ENCODE data around the gene DCUN1D2.
"Not testable (repeated sequence)": the region's sequence is repeated elsewhere in the genome, so short reads cannot be mapped to it uniquely, and the experiment has no call there.

DCUN1D2 gene

DNA sequence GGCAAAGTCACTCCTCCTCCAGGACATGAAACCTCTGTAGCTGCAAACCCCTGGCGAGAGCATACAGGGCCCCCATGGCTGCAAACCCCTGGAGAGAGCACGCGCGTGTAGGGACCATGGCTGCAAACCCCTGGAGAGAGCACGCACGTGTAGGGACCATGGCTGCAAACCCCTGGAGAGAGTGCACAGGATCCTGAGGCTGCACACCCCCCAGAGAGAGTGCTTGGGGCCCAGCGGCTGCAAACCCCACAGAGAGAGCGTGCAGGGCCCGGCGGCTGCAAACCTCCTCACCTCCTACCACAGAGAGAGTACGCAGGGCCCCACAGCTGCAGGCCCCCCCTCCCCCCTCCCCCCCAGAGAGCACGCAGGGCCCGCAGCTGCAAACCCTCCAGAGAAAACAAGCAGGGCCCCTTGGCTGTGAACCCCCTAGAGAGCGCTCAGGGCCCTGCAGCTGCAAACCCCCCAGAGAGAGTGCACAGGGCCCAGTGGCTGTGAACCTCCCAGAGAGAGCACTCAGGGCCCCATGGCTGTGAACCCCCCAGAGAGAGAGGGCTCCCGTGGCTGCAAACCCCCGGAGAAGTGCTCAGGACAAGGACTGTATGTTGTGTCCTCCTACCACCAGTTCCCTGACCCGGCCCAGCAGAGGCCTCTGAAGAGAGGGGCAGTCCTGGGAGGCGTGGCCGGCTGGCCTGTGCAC lies 44.6 kb downstream of the DCUN1D2 start:
- no peak for DNase-seq (ENCODE audit: low spot score)

DNA sequence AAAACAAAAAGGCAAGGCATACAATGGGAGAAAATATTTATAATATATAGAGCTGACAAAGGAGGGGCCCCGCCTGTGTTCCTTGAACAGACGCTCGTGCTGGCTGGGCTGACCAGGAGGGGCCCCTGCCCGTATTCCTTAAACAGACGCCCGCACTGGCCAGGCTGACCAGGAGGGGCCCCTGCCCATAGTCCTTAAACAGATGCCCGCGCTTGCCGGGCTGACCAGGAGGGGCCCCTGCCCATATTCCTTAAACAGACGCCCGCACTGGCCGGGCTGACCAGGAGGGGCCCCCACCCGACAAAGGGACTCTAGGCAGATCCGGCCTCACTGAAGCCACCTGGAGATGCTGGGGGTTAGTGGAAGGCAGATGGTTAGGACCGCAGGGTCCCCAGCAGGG lies 46.5 kb downstream of the DCUN1D2 start:
- no peak for DNase-seq (ENCODE audit: low spot score)

DNA sequence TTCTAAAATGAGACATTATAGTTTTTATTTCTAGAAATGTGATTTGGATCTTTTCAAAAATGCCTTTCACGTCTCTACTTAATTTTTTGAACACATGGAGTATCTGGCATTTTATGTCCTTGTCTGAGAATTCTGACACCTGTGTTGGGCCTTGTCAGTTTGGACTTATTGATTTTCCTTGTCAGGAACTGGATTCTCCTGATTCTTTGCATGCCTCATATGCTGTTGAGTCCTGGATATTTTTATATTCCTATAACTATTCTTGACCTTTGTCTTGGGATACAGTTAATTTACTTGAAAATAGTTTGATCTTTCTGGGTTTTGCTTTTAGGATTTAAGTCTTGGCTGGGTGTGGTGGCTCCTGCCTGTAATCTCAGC lies 47.5 kb downstream of the DCUN1D2 start:
- no peak for DNase-seq (ENCODE audit: low spot score)

DNA sequence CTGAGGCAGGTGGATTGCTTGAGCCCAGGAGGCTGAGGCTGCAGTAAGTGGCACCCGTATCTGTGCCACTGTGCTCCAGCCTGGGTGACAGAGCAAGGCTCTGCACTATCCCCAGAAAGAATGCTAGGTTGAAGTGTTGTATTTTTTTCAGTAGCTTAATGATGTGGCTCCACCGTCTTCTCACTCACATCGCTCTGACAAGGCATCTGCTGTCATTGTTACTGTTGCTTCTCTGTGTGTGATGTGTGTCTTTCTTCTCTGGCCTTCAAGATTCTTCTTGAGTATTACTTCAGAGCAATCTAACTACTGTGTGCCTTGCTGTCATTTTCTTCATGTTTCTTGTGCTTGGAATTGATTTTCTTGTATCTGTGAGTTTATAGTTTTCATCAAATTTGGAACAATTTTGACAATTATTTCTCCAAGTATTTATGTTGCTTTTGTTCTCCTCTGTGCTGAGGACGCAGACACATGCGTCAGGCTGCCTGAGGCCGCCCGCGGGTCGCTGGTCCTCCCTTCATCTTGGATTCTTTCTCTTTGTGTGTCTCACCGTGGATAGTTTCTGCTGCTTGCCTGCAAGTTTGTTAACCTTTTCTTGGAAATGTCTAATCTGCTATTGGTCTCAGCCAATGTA lies 48.0 kb downstream of the DCUN1D2 start:
- no peak for DNase-seq (ENCODE audit: low spot score)

DNA sequence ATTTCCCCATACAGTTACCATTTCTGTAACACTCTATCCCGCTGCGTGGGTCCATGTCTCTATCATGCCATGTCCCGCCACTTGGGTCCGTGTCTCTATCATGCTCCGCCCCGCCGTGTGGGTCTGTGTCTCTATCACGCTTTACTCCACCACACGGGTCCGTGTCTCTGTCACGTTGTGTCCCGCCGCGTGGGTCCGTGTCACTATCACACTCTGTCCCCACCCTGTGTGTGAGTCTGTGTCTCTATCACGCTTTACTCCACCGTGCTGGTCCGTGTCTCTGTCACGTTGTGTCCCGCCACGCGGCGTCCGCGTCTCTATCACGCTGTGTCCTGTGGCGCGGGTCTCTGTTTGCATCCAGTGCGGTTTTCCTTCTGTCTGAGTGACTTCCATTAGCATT lies 48.9 kb downstream of the DCUN1D2 start:
- no peak for DNase-seq (ENCODE audit: low spot score)

DNA sequence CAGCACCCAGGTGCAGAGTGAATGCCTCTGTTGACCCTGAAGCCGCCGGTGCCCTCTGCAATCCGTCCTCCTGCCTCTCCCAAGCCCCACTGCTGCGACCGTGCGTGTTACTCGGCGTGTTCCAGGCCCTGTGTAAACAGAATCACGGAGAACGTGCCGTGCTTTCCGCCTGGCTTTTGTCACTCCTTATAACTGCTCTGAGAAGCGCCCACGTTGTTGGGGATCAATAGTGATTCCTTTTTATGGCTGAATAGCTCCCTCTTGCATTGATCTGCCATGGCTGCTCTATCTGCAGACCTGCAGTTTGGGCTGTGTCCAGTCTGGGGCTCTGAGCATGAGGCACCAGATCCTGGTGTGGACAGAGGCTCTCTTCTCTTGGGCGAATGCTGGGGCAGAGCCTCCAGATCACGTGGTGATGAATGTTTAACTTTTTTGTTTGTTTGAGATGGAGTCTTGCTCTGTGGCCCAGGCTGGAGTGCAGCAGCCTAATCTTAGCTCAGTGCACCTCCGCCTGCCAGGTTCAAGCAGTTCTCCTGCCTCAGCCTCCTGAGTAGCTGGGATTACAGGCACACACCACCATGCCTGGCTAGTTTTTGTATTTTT lies 53.0 kb downstream of the DCUN1D2 start:
- no peak for DNase-seq (ENCODE audit: low spot score)

DNA sequence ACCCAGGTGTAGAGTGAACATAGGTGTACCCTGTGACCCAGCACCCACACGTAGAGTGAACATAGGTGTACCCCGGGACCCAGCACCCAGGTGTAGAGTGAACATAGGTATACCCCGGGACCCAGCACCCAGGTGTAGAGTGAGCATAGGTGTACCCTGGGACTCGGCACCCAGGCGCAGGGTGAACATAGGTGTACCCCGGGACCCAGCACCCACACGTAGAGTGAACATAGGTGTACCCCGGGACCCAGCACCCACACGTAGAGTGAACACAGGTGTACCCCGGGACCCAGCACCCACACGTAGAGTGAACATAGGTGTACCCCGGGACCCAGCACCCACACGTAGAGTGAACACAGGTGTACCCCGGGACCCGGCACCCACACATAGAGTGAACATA lies 53.6 kb downstream of the DCUN1D2 start:
- not testable (repeated sequence) for DNase-seq (ENCODE audit: low spot score)

DNA sequence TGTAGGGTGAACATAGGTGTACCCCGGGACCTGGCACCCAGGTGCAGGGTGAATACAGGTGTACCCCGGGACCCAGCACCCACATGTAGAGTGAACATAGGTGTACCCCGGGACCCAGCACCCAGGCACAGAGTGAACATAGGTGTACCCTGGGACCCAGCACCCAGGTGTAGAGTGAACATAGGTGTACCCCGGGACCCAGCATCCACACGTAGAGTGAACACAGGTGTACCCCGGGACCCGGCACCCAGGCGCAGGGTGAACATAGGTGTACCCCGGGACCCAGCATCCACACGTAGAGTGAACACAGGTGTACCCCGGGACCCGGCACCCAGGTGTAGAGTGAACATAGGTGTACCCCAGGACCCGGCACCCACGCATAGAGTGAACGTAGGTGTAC lies 54.6 kb downstream of the DCUN1D2 start:
- DNase-seq (ENCODE audit: low spot score), result not testable (repeated sequence)

DNA sequence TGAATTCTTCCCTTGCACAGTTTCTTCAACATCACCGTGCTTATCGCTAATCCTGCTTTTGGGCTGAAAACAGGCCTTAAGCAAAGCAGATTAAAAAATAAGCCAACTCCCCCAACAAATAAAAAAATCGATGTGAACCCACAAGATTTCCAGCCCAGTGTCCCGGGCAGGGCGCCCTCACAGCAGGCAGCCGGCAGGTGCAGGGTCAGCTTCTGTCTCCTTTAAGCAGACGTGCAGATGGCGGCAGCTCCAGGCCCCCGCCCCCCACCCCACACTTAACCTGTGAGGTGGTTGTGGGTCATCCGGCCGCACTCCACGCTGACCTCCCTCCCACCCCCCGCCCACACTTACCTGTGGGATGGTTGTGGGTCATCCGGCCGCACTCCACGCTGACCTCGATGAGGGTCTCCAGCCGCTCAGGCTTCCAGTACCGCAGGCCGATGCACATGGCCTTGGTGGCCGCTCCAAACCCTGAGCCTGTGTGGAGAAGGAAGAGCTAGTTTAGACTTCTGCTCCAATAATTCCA lies 57.1 kb downstream of the DCUN1D2 start:
- DNase-seq (ENCODE audit: low spot score), result no peak

DNA sequence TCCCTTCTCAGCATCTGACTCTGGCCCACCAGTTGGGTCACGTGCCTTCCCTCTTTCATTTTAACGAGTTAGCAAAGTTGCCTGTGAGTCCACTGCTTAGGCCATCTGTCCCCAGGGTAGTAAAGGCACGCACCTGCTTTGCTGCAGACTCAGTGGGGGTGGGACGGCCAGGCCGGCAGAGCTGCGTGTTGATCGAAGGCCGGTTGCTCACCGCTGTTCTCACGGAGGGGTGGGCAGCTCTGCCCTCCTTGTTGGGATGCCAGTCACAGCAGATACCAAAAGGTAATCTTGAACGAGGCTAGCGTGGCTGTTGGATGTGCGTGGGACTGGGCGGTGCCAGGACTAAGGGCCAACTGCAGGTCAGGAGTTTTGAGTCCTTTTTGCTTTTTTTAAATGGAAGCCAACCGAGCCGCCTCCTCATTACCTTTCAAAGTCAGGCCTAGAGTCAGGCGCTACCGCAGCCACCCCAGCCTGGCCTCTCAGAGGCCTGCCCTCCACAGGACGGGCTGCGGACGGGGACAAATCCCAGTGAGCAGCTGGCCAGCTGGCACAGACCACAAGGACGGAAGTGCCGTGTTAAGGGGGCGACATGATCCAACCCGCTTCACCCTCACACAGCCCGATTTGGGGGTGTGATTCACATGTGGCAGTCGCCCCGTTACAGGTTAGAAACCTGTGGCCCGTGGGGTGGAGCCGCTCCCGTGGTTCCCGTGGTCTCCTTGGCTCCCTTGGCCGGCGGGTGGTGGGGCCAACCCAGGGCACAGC lies 57.8 kb downstream of the DCUN1D2 start:
- DNase-seq (ENCODE audit: low spot score), result no peak

DNA sequence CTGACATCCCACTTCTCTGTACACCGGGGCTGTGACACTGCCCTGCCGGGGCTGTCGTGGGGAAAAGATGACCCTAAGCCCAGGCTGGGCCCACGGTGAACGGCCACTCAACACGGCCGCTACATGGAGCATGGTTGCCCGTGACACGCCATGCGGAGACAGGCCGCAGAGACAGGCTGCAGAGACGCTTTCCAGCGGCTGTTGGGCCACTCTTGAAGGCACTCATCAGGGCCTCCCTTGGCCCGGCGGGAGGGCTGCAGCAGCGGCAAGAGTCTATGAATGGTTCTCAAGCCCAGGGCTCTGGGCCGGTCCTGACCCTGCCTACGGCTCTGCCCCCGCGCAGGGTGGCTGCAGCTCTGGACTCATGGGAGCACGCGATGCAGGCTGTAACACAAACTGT lies 59.3 kb downstream of the DCUN1D2 start:
- no peak for DNase-seq (ENCODE audit: low spot score)

DNA sequence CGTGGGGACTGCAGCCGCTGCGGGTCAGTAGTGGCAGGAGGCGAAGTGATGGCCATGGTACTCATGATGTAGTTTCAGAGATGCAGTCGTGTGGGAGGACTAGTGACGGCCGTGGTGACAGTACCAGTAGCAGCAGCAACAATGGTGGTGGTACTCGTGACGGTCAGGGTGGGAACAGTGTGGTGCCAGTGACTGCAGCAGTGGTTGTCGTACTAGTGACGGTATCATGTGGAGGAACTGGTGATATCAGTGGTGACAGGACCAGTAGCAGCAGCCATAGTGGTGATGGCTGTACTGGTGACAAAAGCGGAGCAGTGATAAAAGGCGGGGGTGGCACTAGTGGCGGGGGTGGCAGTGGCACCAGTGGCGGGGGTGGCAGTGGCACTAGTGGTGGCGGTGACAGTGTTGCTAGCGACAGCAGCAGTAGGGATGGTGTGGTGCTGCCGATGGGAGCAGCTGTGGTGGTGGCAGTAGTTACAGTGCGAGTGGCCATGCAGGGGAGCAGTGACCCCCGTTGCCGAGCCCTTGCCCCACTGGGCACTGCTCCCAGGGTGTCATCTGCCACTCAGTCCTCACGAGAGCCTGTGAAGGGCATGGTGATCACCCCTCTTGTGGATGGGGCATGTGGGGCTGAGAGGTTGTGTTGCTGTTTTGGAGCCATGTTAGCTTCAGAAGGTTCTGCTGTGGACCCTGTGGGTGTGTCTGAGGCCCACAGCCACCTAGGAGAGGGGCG lies 60.0 kb downstream of the DCUN1D2 start:
- no peak for DNase-seq (ENCODE audit: low spot score)

DNA sequence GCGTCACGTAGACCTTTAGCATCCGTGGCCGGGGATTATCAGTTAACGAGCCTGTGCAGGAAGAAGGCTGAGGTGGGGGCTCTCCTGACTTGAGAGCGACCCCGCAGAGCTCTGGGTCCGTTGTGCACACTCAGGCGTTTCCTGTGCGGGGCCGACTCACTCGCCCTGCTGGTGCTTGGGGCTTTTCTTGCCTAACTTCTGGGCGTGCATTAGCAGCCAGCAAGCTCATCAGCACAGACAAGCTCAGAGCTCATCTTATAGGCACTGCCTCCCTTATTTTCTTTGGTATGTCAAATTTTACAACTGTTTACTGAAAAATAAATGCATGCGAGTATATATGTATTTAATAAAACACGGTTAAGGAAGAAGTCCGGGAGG lies 60.9 kb downstream of the DCUN1D2 start:
- no peak for DNase-seq (ENCODE audit: low spot score)

DNA sequence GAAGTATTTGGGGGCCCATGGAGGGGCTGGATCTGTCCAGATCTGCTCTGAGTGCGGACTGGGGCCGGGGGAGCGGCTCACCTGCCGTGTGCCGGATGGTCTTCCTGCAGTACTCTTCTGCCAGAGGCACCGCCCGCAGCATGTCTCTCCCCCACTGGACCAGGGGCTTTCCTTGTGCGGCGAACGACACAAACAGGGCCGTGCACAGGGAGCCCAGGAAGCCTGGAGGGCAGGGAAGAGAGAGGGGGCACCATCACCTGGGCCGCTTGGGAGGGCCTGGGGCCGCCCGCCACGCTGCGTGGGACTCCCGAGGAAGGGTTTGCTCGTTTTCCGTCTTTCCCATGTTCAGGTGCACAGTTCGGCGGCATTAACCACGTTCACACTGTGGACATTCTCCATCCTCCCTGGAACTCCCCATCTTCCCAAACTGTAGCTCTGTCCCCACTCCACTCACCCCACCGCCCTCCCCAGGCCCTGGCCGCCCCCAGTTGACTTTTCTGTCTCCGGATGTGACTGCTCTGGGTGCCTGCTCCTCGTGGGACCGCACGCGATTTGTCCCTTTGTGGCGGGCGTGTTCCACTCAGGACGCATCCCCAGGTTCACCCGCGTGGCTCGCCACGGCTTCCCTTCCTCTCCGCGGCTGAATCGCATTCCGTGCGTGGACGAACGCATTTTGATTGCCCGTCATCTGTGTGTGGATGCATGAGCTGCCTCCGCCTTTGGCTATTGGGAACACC lies 61.5 kb downstream of the DCUN1D2 start:
- no peak for DNase-seq (ENCODE audit: low spot score)

DNA sequence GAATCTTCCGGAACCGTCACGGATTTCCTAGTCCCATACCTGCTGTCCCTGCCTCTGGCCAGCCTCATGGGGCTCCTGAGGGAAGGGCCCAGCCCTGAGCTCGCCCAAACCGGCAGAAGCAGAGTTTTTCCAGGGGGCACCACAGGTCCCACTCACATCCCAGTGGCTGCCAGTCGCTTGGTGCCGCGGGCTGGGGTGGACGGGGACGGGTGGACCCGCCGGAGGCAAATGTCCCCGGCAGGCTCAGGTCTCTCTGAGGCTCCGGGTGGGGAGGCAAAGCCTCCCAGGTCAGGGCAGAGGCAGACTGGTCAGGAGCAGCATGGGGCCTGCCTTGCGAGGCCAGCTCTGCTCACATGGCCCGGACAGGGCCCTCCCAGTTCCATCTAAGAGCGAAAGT lies 62.0 kb downstream of the DCUN1D2 start:
- no peak for DNase-seq (ENCODE audit: low spot score)

DNA sequence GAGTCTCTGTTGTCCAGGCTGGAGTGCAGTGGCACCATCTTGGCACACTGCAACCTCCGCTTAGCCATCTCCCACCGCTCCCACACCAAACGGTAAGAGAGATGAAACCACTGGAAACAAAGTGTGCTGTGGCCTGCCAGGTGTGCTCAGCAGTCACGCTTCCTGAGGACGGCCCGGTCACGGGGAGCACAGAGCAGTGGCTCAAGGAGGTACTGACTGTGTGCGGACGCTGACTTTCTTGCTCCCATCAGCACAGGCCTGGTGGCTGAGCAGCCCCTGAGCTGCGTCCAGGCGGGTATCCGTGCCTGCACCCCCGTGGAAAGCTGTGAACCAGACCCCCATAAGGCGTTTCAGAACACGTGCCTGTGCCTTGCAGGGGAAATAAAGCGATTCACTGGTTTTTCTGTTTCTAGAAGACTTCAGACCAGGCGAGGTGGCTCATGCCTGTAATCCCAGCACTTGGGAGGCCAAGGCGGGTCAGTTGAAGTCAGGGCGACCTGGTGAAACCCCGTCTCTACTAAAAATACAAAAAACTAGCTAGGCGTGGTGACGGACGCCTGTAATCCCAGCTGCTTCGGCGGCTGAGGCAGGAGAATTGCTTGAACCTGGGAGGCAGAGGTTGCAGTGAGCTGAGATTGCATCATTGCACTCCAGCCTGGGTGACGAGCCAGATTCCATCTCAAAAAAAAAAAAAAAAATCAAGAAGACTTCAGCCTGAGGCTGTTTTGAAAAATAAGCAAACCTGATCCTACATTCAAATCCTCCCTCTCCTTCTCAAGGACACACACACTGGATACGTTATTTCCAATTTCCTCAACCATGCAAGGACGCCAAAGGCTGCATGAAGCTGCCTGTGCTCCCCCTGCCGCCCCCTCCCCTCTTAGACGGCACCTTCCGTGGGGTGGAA lies 62.7 kb downstream of the DCUN1D2 start:
- no peak for DNase-seq (ENCODE audit: low spot score)

DNA sequence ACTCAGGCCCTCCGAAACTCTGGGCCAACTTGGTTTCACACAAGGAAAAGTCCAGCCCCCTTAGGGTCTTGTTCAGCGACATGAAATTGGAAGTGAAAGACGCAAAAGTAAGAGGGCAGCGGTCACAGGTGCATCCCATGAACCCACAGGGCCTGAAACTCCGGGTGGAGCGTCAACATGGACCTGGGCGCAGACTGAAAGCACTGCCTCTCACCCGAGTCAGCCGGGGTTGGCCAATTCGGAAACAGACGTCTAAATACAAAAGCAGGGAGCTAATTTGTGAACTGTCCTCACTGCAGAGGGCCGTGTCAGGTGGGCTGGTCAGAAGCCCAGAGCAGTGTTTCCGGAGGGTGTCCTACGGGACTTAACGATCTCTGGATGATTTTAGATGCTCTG lies 63.9 kb downstream of the DCUN1D2 start:
- DNase-seq (ENCODE audit: low spot score), result no peak

DNA sequence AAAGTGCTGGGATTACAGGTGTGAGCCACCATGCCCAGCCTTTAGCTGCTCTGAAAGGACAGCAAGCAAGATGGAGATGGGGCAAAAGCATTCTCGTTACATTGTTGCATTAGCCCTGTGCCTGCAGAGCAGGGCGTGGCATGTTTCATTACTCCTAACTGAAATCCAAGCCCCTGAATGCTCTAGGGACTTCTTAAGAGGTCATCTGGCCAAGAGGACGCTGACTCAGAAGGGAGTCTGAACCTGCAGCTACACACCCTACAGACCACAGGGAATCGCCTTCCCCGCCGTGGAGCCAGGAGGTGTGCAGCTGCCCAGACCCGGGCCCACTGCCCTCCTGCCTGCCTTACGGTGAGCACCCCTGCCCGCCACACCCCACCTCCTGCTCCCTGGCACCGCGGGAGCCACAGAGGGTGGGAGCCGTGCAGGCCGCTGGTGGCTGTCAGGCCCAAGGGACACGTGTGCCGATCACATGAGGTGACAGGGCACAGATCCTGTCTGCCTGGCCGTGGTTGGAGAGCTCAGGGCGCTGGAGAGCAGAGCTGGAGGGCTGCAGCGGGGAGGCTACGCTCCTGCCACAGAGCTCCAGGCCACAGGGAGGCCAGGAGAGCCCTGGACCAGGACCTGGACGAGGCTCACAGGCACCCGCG lies 64.4 kb downstream of the DCUN1D2 start:
- DNase-seq (ENCODE audit: low spot score), result no peak

DNA sequence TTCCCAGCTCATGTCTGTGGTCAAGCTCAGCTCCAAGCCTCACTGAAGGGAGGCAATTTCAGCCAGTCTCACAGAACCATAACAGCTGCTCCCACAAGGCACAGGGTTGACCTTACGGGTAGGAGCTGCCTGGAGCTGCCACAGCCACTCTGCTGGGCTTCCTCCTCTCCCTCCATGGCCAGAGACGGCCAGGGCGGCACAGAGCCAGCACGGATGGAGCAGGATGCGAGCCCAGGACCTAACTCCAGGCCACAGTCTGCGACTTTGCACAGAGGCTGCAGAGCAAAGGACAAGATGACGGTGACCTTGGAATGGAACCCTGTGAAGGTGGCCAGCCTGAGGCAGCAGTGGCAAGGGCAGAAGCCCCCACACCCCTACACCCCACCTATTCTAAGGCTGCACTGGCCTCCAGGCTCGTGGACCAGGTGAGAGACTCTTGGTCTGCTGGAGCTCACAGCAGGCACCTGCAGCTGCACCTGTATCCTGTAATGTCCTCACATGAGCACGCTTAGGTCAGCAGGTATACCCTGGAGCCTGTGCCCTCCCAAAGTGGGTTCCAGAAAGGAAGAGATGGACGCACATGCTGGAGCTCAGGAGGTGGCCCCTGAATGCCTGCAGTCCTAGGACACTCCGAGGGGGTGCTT lies 66.9 kb downstream of the DCUN1D2 start:
- no peak for DNase-seq (ENCODE audit: low spot score)

Measured in CD4-positive, alpha-beta T cell treated with Interleukin-6 at 100 ng/mL for 8 hours (primary cell).